HFF-Myc (cell line): ENCODE measurements around the gene FUBP1.

Experiments used
- DNase-seq: peaks from one replicate; pipeline ENCODE4 v3.0.0-alpha.2; 2011; ENCODE audit warnings: low read depth; ENCODE audit errors: extremely low read depth
- H3K4me3 ChIP-seq: replicated peaks from 2 replicates; pipeline ENCODE4 v1.5.1; 2011; ENCODE audit warnings: low read depth, mild to moderate bottlenecking, control low read depth, low read length
- TF ChIP-seq, protein P1 (sequence below): IDR thresholded peaks from 2 replicates; pipeline ENCODE4 v1.5.1; 2012; ENCODE audit warnings: mild to moderate bottlenecking, low read depth, low read length, control low read depth; ENCODE audit errors: missing control alignments

The FUBP1 gene

DNA sequence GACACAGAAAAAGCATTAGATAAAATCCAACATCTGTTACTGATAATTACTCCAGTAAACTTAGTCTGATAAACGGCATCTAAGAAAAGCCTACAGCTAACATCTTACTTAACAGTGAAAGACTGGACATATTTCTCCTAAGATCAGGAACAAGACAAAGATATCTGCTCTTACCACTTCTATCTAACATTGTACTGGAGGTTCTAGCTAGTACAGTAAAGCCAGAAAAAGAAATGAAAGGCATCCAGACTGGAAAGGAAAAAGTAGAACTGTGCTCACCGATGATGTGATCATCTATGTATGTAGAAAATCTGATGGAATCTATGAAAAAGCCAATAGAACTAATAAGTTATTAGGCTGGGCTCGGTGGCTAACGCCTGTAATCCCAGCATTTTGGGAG, 68.8 kb downstream of the FUBP1 start:
- TF ChIP-seq, protein P1, sequence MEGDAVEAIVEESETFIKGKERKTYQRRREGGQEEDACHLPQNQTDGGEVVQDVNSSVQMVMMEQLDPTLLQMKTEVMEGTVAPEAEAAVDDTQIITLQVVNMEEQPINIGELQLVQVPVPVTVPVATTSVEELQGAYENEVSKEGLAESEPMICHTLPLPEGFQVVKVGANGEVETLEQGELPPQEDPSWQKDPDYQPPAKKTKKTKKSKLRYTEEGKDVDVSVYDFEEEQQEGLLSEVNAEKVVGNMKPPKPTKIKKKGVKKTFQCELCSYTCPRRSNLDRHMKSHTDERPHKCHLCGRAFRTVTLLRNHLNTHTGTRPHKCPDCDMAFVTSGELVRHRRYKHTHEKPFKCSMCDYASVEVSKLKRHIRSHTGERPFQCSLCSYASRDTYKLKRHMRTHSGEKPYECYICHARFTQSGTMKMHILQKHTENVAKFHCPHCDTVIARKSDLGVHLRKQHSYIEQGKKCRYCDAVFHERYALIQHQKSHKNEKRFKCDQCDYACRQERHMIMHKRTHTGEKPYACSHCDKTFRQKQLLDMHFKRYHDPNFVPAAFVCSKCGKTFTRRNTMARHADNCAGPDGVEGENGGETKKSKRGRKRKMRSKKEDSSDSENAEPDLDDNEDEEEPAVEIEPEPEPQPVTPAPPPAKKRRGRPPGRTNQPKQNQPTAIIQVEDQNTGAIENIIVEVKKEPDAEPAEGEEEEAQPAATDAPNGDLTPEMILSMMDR, result no peak
- H3K4me3 ChIP-seq, result no peak overlapping the region
- DNase-seq, result no peak

DNA sequence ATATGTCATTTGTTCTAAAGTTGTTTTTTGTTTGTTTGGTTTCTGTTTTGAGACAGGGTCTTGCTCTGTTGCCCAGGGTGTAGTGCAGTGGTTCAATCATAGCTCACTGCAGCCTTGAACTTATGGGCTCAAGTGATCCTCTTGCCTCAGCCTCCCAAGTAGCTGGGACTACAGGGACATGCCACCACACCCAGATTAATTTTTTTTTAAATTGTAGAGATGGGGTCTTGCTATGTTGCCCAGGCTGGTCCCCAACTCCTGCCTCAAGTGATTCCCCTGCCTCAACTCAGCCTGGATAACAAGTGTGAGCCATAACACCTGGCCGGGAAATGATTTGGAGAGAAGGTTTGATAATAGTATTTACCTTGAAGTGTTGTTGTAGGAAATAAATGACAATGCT, 72.2 kb downstream of the FUBP1 start:
- no peak overlapping the region for H3K4me3 ChIP-seq
- TF ChIP-seq, protein P1, result no peak
- DNase-seq, result no peak

- TF ChIP-seq, protein P1, result no peak
- DNase-seq, result no peak
- H3K4me3 ChIP-seq, result no peak overlapping the region
These were observed 72.8 kb downstream of the FUBP1 start for GRCh38 chr1:77906019-77906545.

DNA sequence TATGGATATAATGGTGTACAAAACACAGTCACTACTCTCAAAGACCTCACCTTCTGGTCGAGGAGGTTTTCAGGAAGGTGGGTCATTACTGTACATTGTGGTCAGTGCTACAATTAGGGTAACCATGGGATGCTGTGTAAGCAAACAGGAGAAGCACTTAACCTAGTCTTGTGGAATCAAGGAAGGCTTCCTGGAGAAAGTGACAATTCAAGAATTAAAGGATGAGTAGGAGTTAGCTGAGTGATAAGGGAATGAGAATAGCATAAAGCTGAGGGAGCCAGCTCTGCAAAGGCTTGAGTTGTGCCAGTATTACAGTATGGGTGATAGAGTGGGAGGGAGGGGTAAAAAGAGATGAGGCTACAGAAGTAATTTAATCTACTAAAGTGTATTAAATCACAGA, 73.3 kb downstream of the FUBP1 start:
- no peak for DNase-seq
- TF ChIP-seq, protein P1, result no peak
- H3K4me3 ChIP-seq, result no peak overlapping the region

DNA sequence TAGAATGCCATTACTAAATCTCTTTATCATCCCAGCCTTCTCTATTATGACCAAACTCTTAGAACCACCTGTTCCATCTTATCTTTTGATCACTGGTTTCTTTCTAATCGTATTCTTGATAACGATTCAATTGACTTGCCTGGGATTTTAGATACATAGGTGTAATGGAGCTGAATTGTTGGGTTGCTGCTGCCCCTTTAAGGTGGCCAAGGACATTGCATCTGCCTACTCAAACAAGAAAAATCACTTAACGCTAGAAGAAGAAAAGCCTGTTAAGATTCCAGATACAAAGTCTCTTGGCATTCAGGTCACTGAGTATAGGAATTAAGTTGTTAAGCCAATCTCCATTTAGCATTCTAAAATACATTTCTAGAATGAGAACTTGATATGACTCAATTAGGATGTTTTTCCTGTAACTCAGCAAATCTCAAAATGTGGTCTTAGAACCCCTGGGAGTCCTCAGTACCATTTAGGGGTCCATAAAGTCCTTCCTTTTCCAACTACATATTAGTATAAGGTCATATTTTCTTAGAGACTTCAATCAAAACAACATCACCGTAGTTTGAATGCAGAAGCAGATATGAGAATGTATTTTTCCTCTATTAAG, 78.1 kb downstream of the FUBP1 start:
- no peak overlapping the region for H3K4me3 ChIP-seq
- TF ChIP-seq, protein P1, result peak; percentile 67
- DNase-seq, result no peak

- H3K4me3 ChIP-seq, result no peak overlapping the region
- TF ChIP-seq, protein P1, result no peak
- no peak for DNase-seq
These were observed 79.1 kb downstream of the FUBP1 start for GRCh38 chr1:77899647-77900320.
